NOMO-1 treated with dmso at 0.1 percent for 144 hours (cell line): ENCODE results near the gene BDNF.
"Not testable (repeated sequence)": the region's sequence is repeated elsewhere in the genome, so short reads cannot be mapped to it uniquely, and the experiment has no call there.

Source experiments
- DNase-seq: peaks from one replicate; lab custom pipeline; 2025; ENCODE audit not compliant: unreplicated experiment; lab: John Stamatoyannopoulos, UW

BDNF gene

DNA sequence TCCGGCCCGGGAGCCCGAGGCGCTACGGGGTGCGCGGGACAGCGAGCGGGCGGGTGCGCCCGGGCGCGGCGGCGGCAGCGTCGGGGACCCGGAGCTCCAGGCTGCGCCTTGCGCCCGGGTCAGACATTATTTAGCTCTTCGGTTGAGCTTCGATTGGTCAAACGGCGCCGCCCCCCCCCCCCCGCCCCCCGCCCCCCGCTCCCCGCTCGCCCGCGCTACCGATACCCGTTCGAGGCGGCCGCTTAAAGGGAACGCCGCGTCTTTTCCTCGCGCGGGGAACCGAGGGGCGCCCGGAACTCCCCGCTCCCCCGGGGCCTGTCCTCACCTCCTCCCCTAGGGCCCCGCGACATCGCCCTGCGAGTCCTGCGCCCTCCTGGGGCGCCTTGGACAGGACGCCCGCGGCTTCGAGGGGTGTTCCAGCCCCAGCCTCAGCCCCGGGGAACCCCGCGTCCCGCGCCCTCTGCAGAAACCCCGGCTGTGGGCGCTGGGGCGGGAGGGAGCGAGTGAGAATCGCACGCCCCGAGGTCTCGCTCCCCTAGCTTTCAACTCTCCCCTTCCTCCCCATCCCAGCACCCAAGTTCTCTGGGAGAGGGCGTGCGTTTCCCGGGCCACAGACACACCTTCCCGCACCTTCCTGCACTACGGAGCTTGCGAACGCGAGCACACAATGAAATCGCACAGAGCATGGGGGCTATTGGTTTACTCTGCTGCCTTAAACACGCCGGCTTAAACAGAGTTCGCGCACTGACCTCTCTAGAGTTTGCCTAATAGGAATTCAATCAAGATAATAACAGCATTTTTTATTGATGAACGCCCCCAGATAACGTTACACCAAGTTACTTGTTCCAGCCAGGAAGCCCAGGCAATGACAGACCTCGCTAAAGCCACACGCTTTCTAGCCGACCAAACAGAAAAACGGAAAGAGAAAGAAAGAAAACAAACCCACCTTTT is at the start of gene BDNF:
BDNF (minus strand) TSS at position 105 of the 951 bp plus-strand sequence. CDS start 41,891 bp downstream, outside the sequence.
- no peak for DNase-seq

- DNase-seq, result no peak
Measured at GRCh38 chr11:27740362-27741013, 40.2 kb upstream of the BDNF start.

GRCh38 chr11:27735281-27735680 is 35.0 kb upstream of the BDNF start:
- DNase-seq, result no peak

- not testable (repeated sequence) for DNase-seq
Measured at GRCh38 chr11:27731803-27732202, 31.5 kb upstream of the BDNF start.

DNA sequence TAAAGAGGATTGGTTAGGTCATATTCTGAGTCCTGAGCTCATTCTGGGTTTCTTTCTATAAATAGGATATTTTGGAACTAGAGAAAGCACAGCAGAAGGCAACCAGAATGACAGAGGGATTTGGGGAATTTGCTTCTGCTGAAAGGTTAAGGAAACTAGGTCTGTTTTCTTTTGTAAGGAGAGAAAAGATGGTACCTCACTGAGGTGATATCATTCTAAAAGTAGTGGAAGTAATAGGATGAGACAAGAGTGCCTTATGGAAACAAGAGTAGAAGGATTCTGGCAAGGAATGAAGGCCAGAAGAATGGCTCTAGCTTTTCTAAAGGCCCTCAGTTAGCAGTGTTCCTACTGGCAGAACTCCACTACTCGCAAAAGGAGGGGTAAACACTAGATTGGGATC is 26.7 kb upstream of the BDNF start:
- DNase-seq, result no peak

- no peak for DNase-seq
Measured at GRCh38 chr11:27723687-27724086, 23.4 kb upstream of the BDNF start.

GRCh38 chr11:27722953-27723344 is 22.7 kb upstream of the BDNF start:
- no peak for DNase-seq

DNA sequence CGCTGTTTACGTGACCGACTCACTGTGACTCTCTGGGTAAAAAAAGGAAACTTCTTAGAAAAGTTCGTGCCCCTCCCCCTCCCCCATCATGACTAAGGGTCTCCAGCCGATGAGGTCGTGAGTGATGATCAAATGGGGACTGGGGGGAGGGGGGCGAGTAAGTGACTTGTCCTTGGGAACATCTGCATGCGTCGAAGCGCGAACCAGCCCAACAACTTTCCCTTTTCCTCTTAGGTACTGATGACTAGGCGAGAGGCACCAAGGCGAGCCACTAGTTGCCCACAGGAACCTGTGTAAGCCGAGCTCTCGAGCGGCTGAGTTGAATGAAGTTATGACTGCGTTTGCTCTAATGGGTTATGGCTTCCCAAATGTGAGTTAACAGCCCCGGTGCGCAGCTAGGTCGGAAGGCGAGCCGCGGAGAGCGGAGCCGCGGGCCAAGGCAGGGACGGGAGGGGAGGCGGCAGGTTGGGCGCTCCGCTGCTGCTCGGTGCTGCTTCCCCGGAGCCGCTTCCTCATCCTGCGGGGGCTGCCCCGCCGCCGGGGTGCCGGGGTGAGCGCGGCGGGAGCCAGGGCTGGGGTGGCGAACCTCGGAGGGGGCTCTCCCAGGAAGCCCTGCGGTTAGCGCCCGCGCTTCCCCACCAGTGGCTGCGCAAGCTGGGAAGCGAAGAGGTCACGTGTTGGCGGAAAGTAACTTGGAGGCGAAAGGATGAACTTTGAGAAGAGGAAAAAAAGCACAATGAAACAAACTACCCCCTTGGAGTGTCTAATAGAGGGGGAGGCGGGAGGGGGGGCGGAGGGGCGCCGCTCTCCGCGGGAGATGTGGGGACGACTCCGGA is 22.1 kb upstream of the BDNF start:
- DNase-seq, result no peak

DNA sequence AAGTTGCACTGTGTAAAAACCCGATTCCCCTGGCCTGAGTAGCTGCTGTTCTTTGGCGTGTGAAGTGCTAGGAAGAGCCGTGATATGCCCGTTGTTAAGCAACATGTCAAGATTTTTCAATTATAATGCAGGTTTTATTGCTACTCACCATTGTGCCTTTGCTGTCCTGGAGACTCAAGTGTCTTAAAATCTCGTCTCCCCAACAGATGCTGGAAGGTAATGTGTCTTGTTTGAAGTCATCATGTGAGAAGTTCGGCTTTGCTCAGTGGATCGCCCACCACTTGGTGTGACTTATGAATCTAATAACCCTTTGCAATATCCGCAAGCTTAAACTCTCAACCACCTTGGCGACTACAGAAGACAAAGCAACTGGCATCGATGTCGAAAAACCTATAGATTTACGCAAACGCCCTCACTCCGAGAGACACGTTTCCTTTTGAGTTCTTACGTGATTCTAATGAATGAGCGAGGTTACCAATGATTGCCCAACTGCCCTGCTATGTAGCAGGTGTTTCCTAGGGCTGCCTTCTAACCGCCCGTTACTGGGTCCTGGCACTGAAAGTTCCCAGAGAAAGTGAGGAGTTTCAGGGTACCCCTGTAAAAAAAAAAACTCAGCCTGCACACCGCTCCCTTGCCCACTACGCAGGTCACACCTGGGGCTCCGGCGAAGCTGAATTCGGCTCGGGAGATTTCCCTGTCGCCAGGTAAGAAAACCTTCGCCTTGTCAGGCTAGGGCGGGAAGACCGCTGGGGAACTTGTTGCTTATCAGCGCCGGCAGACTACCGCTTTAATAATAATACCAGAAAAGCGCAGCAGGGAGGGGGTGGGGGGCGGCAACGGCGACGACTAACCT is 21.2 kb upstream of the BDNF start:
- no peak for DNase-seq

DNA sequence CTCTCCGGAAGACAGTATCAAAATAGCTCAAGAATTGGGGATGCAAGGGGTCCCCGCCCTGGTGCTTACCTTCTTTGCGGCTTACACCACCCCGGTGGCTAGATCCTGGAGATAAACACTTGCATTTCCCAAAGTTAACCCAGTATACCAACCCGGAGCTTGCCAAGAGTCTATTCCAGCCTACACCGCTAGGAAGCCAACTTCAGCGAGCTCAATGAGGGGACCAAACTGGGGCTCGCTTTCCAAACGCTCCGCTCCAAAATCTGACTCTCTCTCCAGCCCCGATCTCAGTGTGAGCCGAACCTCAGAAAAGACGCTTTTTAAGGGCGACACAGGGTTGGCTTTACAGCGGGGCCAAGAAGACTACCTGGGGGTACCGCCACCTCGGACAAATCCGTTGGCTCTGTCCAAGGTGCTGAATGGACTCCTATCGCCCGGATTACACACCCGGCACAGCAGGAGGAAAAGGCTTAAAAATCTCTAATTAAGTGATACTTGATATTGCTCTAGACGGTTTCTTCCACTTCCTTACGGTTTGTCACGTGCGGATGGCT is 20.1 kb upstream of the BDNF start:
- DNase-seq, result peak; percentile 12

- no peak for DNase-seq
Measured at GRCh38 chr11:27719546-27719925, 19.3 kb upstream of the BDNF start.

DNA sequence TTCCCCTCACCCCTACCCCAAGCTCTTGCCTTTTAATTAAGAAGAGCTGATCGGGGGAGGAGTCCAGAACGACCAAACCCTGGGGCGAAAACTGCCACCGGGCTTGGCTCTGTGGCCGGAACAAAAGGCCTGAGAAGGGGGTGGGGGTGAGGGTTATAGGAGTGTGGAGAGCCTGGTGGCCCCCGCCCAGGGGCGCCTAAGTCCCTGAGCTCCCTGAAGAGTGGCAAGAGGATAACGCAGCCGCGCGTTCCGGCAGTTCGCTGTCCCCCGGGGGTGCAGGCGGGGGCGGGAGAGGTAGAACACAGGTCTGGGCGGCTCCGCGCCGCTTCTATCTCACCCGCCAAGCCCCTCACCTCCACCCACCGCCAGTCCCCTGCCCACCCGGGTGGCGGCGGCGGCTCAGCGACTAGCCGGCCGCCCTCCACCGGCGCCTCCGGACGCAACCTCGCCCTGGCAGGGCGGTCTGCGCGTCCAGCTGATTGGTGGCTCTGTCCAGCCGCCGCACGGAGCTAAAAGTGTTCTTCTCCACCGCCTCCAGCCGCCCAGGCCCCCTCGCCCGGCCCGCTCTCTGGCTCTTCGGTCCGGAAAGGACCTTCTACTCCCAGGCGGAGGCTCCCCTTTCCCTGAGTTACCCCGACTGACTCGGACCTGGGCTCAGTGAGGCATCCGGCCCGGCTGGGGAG is 18.7 kb upstream of the BDNF start:
- no peak for DNase-seq

GRCh38 chr11:27718346-27718862 is 18.1 kb upstream of the BDNF start:
- DNase-seq, result no peak

GRCh38 chr11:27717801-27718229 is 17.6 kb upstream of the BDNF start:
- DNase-seq, result no peak

GRCh38 chr11:27717377-27717776 is 17.1 kb upstream of the BDNF start:
- DNase-seq, result no peak

- no peak for DNase-seq
Measured at GRCh38 chr11:27716835-27717234, 16.6 kb upstream of the BDNF start.

- DNase-seq, result no peak
Measured at GRCh38 chr11:27716216-27716615, 16.0 kb upstream of the BDNF start.

GRCh38 chr11:27711725-27712124 is 11.5 kb upstream of the BDNF start:
- DNase-seq, result no peak

- DNase-seq, result no peak
Measured at GRCh38 chr11:27710536-27710935, 10.3 kb upstream of the BDNF start.
